ENCODE results near the gene COX7C. TPM values are rescaled to one million over a fixed set of nuclear protein-coding genes. Genes with fewer than 3 reads are reported as not detected.

COX7C gene
- total RNA-seq, 1 experiment from 2014 or later = 685 TPM

GRCh38 chr5:86631165-86631564 lies 13.4 kb downstream of the COX7C start:
- Histone ChIP-seq H3K4me3 (ENCODE audit: low read depth, low read length, poor library complexity, severe bottlenecking) (no peak overlapping the region), H3K9me3 (ENCODE audit: low read depth, low read length, poor library complexity, severe bottlenecking) (no peaks in the 10 kb centered on the region), H3K36me3 (ENCODE audit: insufficient read depth, low read length, poor library complexity, severe bottlenecking) (no peaks in the 10 kb centered on the region), H3K4me1 (ENCODE audit: insufficient read depth, low read length, poor library complexity, severe bottlenecking) (no peaks in the 10 kb centered on the region), H3K27ac (ENCODE audit: low read depth, low read length, poor library complexity, severe bottlenecking) (no peak overlapping the region), H3K27me3 (replicated peaks; ENCODE audit: insufficient read depth, low read depth, low read length, poor library complexity) (no peaks in the 10 kb centered on the region)
- DNase-seq (ENCODE audit: low spot score) = no peak
- intact Hi-C loops (cut with micrococcal nuclease; ENCODE audit: unreplicated experiment) = no loop called here
- BruUV-seq (replicated peaks) = no TSS peak
- ChIA-PET POLR2A (ENCODE audit: low non-redundant PET) (no interaction called here), CTCF (no interaction called here)
- no peak for TF ChIP-seq CTCF (conservative IDR thresholded peaks at IDR 0.05; ENCODE audit: low read depth, low read length)
- TF ChIP-seq EZH2 (IDR thresholded peaks at IDR 0.05; ENCODE audit: borderline replicate concordance, low read depth, low read length, poor library complexity, severe bottlenecking) = no peak

- H3K9me3 ChIP-seq (ENCODE audit: low read depth, low read length, poor library complexity, severe bottlenecking) = no peaks in the 10 kb centered on the region
- BruUV-seq (replicated peaks) = no TSS peak
- H3K4me3 ChIP-seq (ENCODE audit: low read depth, low read length, poor library complexity, severe bottlenecking) = no peak overlapping the region
- no peak overlapping the region for H3K27ac ChIP-seq (ENCODE audit: low read depth, low read length, poor library complexity, severe bottlenecking)
- H3K4me1 ChIP-seq (ENCODE audit: insufficient read depth, low read length, poor library complexity, severe bottlenecking) = no peaks in the 10 kb centered on the region
- intact Hi-C loops (cut with micrococcal nuclease; ENCODE audit: unreplicated experiment) = no loop called here
- ChIA-PET POLR2A (ENCODE audit: low non-redundant PET) (no interaction called here), CTCF (no interaction called here)
- no peaks in the 10 kb centered on the region for H3K27me3 ChIP-seq (replicated peaks; ENCODE audit: insufficient read depth, low read depth, low read length, poor library complexity)
- H3K36me3 ChIP-seq (ENCODE audit: insufficient read depth, low read length, poor library complexity, severe bottlenecking) = no peaks in the 10 kb centered on the region
- no peak for DNase-seq (ENCODE audit: low spot score)
- TF ChIP-seq EZH2 (IDR thresholded peaks at IDR 0.05; ENCODE audit: borderline replicate concordance, low read depth, low read length, poor library complexity, severe bottlenecking) (no peak), CTCF (conservative IDR thresholded peaks at IDR 0.05; ENCODE audit: low read depth, low read length) (no peak)
Observed at GRCh38 chr5:86640998-86641397, 23.3 kb downstream of the COX7C start.

GRCh38 chr5:86644843-86645242 lies 27.1 kb downstream of the COX7C start:
- CTCF ChIA-PET = no interaction called here
- H3K9me3 ChIP-seq (ENCODE audit: low read depth, low read length, poor library complexity, severe bottlenecking) = no peaks in the 10 kb centered on the region
- no peaks in the 10 kb centered on the region for H3K36me3 ChIP-seq (ENCODE audit: insufficient read depth, low read length, poor library complexity, severe bottlenecking)
- intact Hi-C loops (cut with micrococcal nuclease; ENCODE audit: unreplicated experiment) = no loop called here
- no peak for TF ChIP-seq CTCF (conservative IDR thresholded peaks at IDR 0.05; ENCODE audit: low read depth, low read length)
- no peak for TF ChIP-seq EZH2 (IDR thresholded peaks at IDR 0.05; ENCODE audit: borderline replicate concordance, low read depth, low read length, poor library complexity, severe bottlenecking)
- no TSS peak for BruUV-seq (replicated peaks)
- H3K27me3 ChIP-seq (replicated peaks; ENCODE audit: insufficient read depth, low read depth, low read length, poor library complexity) = no peaks in the 10 kb centered on the region
- POLR2A ChIA-PET (ENCODE audit: low non-redundant PET) = no interaction called here
- no peak overlapping the region for H3K27ac ChIP-seq (ENCODE audit: low read depth, low read length, poor library complexity, severe bottlenecking)
- H3K4me1 ChIP-seq (ENCODE audit: insufficient read depth, low read length, poor library complexity, severe bottlenecking) = no peaks in the 10 kb centered on the region
- DNase-seq (ENCODE audit: low spot score) = no peak
- H3K4me3 ChIP-seq (ENCODE audit: low read depth, low read length, poor library complexity, severe bottlenecking) = no peak overlapping the region
